Measurements from ENCODE around the gene SRRD.

The SRRD gene

GRCh38 chr22:26541167-26541819, 57.6 kb downstream of the SRRD start:
- DNase-seq (ENCODE audit: low read depth, low spot score) = no peak
- H3K27ac ChIP-seq = no peak overlapping the region

- no peak for DNase-seq (ENCODE audit: low read depth, low spot score)
- no peak overlapping the region for H3K27ac ChIP-seq
Measured at GRCh38 chr22:26542831-26543230, 59.2 kb downstream of the SRRD start.

Data from epithelial cell of prostate (primary cell).